BE2C (cell line): Measurements from ENCODE around the gene FNDC11.

Experiments used
- DNase-seq: peaks from one replicate; pipeline ENCODE4 v3.0.0-alpha.2; 2020
- H3K27me3 ChIP-seq: fragments of 250-450 bp; sonication (Bioruptor Pico); 2 replicates; pipeline ENCODE4 v1.5.1; 2020; ENCODE audit warnings: mild to moderate bottlenecking
- H3K36me3 ChIP-seq: fragments of 250-450 bp; sonication (Bioruptor Pico); 2 replicates; pipeline ENCODE4 v1.5.1; 2020; ENCODE audit warnings: mild to moderate bottlenecking
- H3K4me1 ChIP-seq: fragments of 250-450 bp; sonication (Bioruptor Pico); 2 replicates; pipeline ENCODE4 v1.5.1; 2020
- H3K4me3 ChIP-seq: 2 replicates; pipeline ENCODE4 v1.5.1; 2011; ENCODE audit warnings: low read depth, low read length
- H3K9me3 ChIP-seq: fragments of 250-450 bp; sonication (Bioruptor Pico); 2 replicates; pipeline ENCODE4 v1.5.1; 2020
- CTCF ChIP-seq: IDR thresholded peaks from 2 replicates; pipeline ENCODE4 v1.5.1; 2012; ENCODE audit warnings: mild to moderate bottlenecking, low read depth, low read length

Gene FNDC11

GRCh38 chr20:63541371-63541770 lies 12.6 kb upstream of the FNDC11 start:
- Histone ChIP-seq H3K27me3 (no peaks in the 10 kb centered on the region), H3K9me3 (no peaks in the 10 kb centered on the region), H3K4me1 (peaks cover 14% of the 10 kb centered on the region), H3K36me3 (no peaks in the 10 kb centered on the region), H3K4me3 (no peak overlapping the region)
- no peak for DNase-seq
- TF ChIP-seq CTCF, result no peak

DNA sequence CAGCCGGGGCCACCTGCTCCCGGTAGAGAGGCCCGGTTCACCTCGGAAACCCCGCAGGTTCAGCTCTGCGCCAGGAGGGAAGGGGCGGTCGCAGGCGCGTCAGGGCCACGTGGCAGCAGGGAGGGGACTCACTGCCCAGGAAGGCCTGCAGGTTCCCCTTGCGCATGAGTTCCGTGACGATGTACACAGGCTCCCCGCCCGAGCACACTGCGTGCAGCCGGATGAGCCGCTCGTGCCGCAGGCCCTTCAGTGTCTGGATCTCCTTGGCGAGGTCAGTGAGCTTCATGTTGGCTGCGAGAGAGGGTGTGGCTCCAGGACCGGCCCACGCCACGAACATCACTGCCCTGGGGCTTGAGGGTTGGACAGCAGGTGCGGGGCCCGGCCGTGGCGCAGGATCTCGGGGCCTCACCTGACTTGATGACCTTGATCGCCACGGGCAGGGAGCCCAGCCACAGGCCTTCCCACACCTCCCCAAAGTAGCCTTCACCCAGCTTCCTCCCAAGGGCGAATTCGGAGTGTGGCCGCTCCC lies 11.9 kb upstream of the FNDC11 start:
- no peaks in the 10 kb centered on the region for H3K36me3 ChIP-seq
- H3K4me1 ChIP-seq, result peaks cover 11% of the 10 kb centered on the region
- H3K9me3 ChIP-seq, result no peaks in the 10 kb centered on the region
- H3K4me3 ChIP-seq, result no peak overlapping the region
- no peak for DNase-seq
- H3K27me3 ChIP-seq, result no peaks in the 10 kb centered on the region
- TF ChIP-seq CTCF, result no peak

- H3K36me3 ChIP-seq, result no peaks in the 10 kb centered on the region
- no peak for DNase-seq
- H3K9me3 ChIP-seq, result no peaks in the 10 kb centered on the region
- no peak overlapping the region for H3K4me3 ChIP-seq
- no peak for TF ChIP-seq CTCF
- H3K27me3 ChIP-seq, result no peaks in the 10 kb centered on the region
- peaks cover 11% of the 10 kb centered on the region for H3K4me1 ChIP-seq
These were observed 11.3 kb upstream of the FNDC11 start for GRCh38 chr20:63542696-63543095.

- no peak for DNase-seq
- no peaks in the 10 kb centered on the region for H3K27me3 ChIP-seq
- no peaks in the 10 kb centered on the region for H3K9me3 ChIP-seq
- peaks cover 11% of the 10 kb centered on the region for H3K4me1 ChIP-seq
- H3K4me3 ChIP-seq, result no peak overlapping the region
- H3K36me3 ChIP-seq, result no peaks in the 10 kb centered on the region
- no peak for TF ChIP-seq CTCF
These were observed 10.8 kb upstream of the FNDC11 start for GRCh38 chr20:63543131-63543530.

DNA sequence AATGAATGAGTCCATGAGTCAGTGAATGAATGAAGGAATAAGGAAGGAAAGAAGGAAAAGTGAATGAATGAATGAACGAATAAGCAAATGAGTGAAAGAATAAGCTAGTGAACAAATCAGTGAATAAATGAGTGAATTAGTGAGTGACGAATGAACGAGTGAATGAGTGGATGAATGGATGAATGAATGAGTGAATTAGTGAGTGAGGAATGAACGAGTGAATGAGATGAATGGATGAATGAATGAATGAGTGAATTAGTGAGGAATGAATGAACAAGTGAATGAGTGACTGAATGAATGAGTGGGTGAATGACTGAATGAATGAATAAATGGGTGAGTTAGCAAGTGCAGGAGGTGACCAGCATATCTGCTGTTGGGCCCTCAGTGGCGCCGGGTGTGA lies 10.2 kb upstream of the FNDC11 start:
- no peak for TF ChIP-seq CTCF
- Histone ChIP-seq H3K9me3 (no peaks in the 10 kb centered on the region), H3K4me1 (peaks cover 11% of the 10 kb centered on the region), H3K27me3 (no peaks in the 10 kb centered on the region), H3K36me3 (no peaks in the 10 kb centered on the region), H3K4me3 (no peak overlapping the region)
- DNase-seq, result no peak

DNA sequence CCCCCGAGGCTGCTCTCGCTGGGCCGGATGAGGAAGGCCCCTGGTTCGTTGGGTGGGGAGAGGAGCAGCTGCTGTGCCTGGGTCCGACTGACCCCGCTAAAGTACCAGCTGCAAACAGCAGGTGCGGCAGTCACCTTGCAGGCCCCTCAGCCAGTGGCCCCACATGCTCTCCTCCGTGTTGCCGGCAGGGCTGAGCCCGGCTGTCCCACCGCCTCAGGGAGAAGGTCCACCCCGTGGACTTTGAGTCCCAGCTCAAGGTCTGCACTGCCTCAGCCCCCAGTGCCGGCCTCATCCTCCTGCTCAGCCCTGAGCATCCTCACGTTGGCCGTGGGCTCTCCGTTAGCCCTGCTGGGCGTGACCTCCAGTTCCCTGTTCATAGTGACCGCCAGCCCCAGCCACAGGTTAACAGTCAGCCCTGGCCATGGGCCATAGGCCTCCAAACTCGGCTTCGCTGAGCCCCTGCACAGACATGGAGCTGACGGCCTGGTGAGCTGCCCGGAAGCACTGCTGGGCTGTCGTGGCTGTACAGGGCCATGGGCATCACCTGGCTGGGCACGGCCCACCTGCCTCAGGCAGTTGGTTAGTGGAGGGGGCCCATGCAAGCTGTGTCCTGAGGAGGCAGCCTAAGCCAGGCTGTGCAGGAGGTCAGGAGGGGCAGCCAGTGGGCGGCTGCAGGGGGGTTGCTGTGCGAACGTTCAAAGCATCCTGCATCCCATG lies 9.6 kb upstream of the FNDC11 start:
- DNase-seq, result no peak
- Histone ChIP-seq H3K4me3 (no peak overlapping the region), H3K36me3 (no peaks in the 10 kb centered on the region), H3K4me1 (peaks cover 11% of the 10 kb centered on the region), H3K9me3 (no peaks in the 10 kb centered on the region), H3K27me3 (no peaks in the 10 kb centered on the region)
- no peak for TF ChIP-seq CTCF
